ENCODE data around the gene SUPT6H. TPM values are rescaled to one million over a fixed set of nuclear protein-coding genes. Genes with fewer than 3 reads are reported as not detected.

Gene SUPT6H
- total RNA-seq, 4 donors from 2014 or later, result 48.3 to 81.9 (median 64.8) TPM

DNA sequence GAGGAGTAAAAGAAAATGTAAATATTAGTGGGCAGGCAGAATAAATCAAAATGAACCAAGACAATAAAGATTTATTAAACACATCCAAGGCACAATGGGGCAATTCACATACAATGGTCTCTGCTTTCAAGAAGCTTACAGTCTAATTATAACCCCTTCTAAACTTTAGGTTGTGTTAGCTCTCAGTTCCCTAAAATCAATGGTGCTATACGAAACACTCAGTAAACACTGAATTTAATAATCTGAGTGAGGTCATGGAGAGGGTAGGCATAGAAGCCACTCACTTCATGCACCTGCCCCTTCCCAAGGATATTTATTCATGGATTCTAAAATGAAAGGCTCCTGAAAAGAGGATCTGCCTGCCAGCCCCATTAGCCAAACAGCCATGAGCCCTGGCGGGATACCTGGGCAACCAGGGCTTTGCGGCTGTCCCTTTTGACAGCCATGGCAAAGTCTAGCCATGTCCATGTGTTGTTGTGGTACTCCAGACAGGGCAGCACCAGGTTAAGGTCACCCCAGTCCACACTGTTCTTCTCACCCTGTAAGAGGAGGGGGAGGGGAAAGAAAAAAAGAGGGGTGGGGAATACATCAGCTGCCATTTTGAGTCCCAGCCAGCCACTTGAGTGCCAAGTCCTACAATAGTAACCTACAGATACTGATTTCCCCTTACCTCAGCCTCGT is 46.6 kb upstream of the SUPT6H start:
- TF ChIP-seq, protein P1, sequence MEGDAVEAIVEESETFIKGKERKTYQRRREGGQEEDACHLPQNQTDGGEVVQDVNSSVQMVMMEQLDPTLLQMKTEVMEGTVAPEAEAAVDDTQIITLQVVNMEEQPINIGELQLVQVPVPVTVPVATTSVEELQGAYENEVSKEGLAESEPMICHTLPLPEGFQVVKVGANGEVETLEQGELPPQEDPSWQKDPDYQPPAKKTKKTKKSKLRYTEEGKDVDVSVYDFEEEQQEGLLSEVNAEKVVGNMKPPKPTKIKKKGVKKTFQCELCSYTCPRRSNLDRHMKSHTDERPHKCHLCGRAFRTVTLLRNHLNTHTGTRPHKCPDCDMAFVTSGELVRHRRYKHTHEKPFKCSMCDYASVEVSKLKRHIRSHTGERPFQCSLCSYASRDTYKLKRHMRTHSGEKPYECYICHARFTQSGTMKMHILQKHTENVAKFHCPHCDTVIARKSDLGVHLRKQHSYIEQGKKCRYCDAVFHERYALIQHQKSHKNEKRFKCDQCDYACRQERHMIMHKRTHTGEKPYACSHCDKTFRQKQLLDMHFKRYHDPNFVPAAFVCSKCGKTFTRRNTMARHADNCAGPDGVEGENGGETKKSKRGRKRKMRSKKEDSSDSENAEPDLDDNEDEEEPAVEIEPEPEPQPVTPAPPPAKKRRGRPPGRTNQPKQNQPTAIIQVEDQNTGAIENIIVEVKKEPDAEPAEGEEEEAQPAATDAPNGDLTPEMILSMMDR (IDR thresholded peaks at IDR 0.05 in 4 of 5, conservative IDR thresholded peaks at IDR 0.05 in 1 of 5), result no peak
- TF ChIP-seq POLR2A (IDR thresholded peaks at IDR 0.05), result no peak
- no peaks in the 10 kb centered on the region for H3K9me3 ChIP-seq
- H3K27ac ChIP-seq, result no peak overlapping the region
- no peaks in the 10 kb centered on the region for H3K4me1 ChIP-seq
- H3K4me3 ChIP-seq, result no peak overlapping the region
- in situ Hi-C loops (cut with MboI; ENCODE audit: low sequenced_read_pairs in 4 of 4), result loop anchor here in 1 of 4 donors (10.0 kb wide), 1 partner anchor 121 kb away; no protein-coding TSS in a partner anchor
- H3K27me3 ChIP-seq, result no peaks in the 10 kb centered on the region
- intact Hi-C loops (cut with DNase I; ENCODE audit: low total_unique reads), result loop anchor here (10.0 kb wide), 1 partner anchor 381 kb away; no protein-coding TSS in a partner anchor
- no peak for ATAC-seq
- no peak for DNase-seq
- peaks cover 0 to 82% of the 10 kb centered on the region in 2 donors for H3K36me3 ChIP-seq

GRCh38 chr17:28616281-28616680 is 45.7 kb upstream of the SUPT6H start:
- in situ Hi-C loops (cut with MboI; ENCODE audit: low sequenced_read_pairs in 4 of 4) (loop anchor here in 1 of 4 donors (10.0 kb wide), 1 partner anchor 121 kb away; no protein-coding TSS in a partner anchor), intact Hi-C loops (cut with DNase I; ENCODE audit: low total_unique reads) (loop anchor here (10.0 kb wide), 1 partner anchor 381 kb away; no protein-coding TSS in a partner anchor)
- no peaks in the 10 kb centered on the region for H3K27me3 ChIP-seq
- no peak overlapping the region for H3K27ac ChIP-seq
- H3K4me3 ChIP-seq, result no peak overlapping the region
- DNase-seq (no peak), ATAC-seq (no peak)
- TF ChIP-seq, protein P1 (IDR thresholded peaks at IDR 0.05 in 4 of 5, conservative IDR thresholded peaks at IDR 0.05 in 1 of 5), result no peak
- no peak for TF ChIP-seq POLR2A (IDR thresholded peaks at IDR 0.05)
- H3K36me3 ChIP-seq, result peaks cover 0 to 82% of the 10 kb centered on the region in 2 donors
- H3K9me3 ChIP-seq, result no peaks in the 10 kb centered on the region
- no peaks in the 10 kb centered on the region for H3K4me1 ChIP-seq

DNA sequence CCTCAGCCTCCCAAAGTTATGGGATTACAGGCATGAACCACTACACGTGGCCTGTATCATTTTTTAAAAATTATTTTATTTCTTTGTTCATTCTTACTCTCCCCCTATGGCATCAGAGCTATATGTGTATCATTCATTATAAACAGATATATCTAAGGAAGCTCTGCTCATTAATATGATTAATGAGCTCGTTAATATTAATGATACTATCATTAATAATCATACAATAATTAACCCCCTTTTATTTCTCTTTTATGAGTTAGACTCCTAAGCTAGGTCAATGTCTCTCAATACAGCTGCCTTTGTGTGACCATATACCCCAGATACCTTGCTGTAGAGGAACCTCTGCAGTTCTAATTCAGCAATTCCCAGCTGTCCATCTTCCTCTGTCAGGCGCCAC is 43.5 kb upstream of the SUPT6H start:
- Histone ChIP-seq H3K27me3 (no peaks in the 10 kb centered on the region), H3K27ac (no peak overlapping the region), H3K36me3 (peaks cover 0 to 100% of the 10 kb centered on the region in 2 donors), H3K4me3 (no peak overlapping the region), H3K9me3 (no peaks in the 10 kb centered on the region), H3K4me1 (peaks cover 0 to 5% of the 10 kb centered on the region in 2 donors)
- intact Hi-C loops (cut with DNase I; ENCODE audit: low total_unique reads) (loop anchor here (10.0 kb wide), 1 partner anchor 384 kb away; no protein-coding TSS in a partner anchor), in situ Hi-C loops (cut with MboI; ENCODE audit: low sequenced_read_pairs in 4 of 4) (loop anchor here in 1 of 4 donors (10.0 kb wide), 1 partner anchor 124 kb away; no protein-coding TSS in a partner anchor)
- no peak for DNase-seq
- no peak for ATAC-seq
- TF ChIP-seq, protein P1 (IDR thresholded peaks at IDR 0.05 in 4 of 5, conservative IDR thresholded peaks at IDR 0.05 in 1 of 5), result no peak
- TF ChIP-seq POLR2A (IDR thresholded peaks at IDR 0.05), result no peak

DNA sequence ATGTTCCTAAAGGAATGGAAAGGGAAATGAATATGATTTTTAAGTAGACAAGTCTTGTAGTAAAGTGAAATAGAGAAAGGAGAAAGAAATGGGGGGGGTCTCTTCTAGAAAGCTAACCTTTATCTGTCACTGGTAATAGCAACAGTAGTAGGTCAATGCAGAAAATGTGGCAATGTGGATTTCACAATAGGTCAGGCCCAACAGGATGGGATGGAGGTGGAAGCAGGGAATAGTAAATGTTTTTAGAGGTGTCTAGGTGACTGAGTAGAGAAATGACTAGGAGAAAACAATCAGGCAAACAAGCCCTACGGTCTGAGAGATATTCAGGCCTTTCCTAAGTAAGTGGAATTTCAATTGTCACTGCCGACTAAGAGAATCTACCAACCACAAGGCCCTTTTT is 42.0 kb upstream of the SUPT6H start:
- DNase-seq (no peak), ATAC-seq (no peak)
- Histone ChIP-seq H3K27ac (no peak overlapping the region), H3K27me3 (no peaks in the 10 kb centered on the region), H3K36me3 (peaks cover 0 to 94% of the 10 kb centered on the region in 2 donors), H3K4me3 (no peak overlapping the region), H3K4me1 (peaks cover 0 to 18% of the 10 kb centered on the region in 2 donors), H3K9me3 (no peaks in the 10 kb centered on the region)
- intact Hi-C loops (cut with DNase I; ENCODE audit: low total_unique reads) (no loop called here), in situ Hi-C loops (cut with MboI; ENCODE audit: low sequenced_read_pairs in 4 of 4) (no loop called here)
- no peak for TF ChIP-seq POLR2A (IDR thresholded peaks at IDR 0.05)
- TF ChIP-seq, protein P1 (IDR thresholded peaks at IDR 0.05 in 4 of 5, conservative IDR thresholded peaks at IDR 0.05 in 1 of 5), result no peak

Measured in gastrocnemius medialis (tissue), 4 donors.